OCI-M2 (cell line): ENCODE data around the gene ACAD11.

Experiments
- DNase-seq: peaks from one replicate; lab custom pipeline; 2025; ENCODE audit not compliant: unreplicated experiment; lab: John Stamatoyannopoulos, UW

Gene ACAD11

DNA sequence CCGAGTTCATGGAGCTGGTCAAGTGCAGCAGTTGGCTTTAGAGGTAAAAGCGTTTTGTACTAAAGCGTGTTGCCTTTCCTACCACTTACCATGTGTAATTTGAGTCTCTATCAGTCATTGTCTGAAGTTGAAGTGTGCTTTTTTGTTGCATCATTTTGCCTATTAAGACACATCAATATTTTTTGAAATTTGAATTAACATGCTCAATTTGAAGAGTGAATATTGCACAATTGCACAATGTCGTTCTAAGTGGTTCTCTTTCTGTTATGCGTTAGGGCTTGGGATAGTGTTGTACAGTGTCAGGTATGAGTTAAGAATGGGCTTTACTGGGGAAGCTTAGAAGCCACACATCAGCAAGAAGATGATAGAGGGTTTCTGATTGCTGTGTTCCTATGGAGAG is 146.6 kb downstream of the ACAD11 start:
- DNase-seq, result no peak

DNA sequence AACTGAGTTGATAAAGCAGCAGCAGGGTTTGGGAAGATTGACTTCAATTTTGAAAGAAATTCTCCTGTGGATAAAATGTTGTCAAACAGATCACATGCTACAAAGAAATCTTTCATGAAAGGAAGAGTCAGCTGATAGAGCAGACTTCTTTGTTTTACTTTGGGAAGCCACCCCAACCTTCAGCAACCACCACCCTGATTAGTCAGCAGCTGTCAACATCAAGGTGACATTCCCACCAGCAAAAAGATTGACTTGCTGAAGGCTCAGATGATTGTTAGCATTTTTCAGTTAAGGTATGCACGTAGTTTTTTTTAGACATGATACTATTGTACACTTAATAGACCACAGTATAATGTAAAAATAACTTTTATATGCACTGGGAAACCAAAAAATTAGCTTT is 150.1 kb downstream of the ACAD11 start:
- DNase-seq, result no peak

DNA sequence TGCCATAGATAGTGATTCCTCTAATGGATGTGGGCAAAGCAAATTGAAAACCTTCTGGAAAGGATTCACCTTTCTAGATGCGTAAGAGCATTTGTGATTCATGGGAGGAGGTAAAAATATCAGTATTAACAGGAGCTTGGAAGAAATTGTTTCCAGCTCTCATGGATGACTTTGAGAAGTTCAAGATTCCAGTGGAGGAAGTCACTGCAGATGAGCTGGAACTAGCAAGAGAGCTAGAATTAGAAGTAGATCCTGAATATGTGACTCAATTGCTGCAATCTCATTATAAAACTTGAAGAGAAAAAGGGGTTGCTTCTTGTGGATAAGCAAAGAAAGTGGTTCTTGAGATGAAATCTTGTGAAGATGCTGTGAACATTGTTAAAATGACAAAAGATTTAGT is 150.5 kb downstream of the ACAD11 start:
- no peak for DNase-seq
